ENCODE measurements around the gene FAM227A.
"Not testable (repeated sequence)": the region's sequence is repeated elsewhere in the genome, so short reads cannot be mapped to it uniquely, and the experiment has no call there.

Gene FAM227A

GRCh38 chr22:38629108-38629507 is 27.1 kb downstream of the FAM227A start:
- DNase-seq (ENCODE audit: low read depth in 2 of 2), result no peak
- no peak for TF ChIP-seq CTCF (IDR thresholded peaks at IDR 0.05; ENCODE audit: low read depth, low read length)
- no peak overlapping the region for H3K4me3 ChIP-seq (replicated peaks in 1 of 2; ENCODE audit: low read depth in 2 of 2, low read length in 2 of 2)

DNA sequence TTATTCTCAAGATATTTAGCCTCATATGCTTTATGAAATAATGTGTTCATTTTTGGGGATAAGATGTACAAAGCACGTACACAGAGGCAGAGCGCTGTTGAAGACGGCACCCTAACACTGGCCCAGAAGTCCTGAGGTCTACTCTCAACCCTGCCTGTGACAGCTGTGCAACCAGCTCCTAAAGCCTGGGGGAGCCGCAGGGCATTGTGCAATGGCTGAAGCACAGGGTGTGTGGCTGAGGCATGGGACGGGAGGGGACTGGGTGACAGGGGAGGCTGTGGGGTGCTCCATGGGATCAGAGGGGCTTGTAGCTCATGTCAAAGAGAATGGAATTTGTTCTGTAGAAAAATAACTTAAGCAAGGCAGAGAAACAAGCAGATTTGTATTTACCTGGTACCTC is 27.7 kb downstream of the FAM227A start:
- TF ChIP-seq CTCF (IDR thresholded peaks at IDR 0.05; ENCODE audit: low read depth, low read length), result no peak
- no peak for DNase-seq (ENCODE audit: low read depth in 2 of 2)
- H3K4me3 ChIP-seq (replicated peaks in 1 of 2; ENCODE audit: low read depth in 2 of 2, low read length in 2 of 2), result no peak overlapping the region

DNA sequence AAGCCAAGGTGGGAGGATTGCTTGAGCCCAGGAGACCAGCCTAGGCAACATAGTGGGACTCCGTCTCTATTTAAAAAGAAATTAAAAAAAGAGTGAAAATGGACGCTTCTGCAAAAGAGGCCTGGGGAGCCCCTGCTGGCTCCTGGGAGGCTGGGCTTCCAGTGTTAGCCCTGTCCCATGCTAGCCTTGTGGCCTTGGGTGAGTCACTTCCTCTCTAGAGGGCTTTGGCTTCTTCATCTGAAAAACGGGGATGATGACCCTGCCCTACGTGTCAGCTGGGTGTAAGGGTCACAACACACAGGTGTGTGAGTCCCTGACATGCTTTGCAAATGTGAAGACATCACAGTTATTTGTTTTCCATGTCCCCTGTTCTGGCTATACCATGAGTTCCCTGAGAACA is 32.8 kb downstream of the FAM227A start:
- no peak for TF ChIP-seq CTCF (IDR thresholded peaks at IDR 0.05; ENCODE audit: low read depth, low read length)
- no peak overlapping the region for H3K4me3 ChIP-seq (replicated peaks in 1 of 2; ENCODE audit: low read depth in 2 of 2, low read length in 2 of 2)
- DNase-seq (ENCODE audit: low read depth in 2 of 2), result no peak

DNA sequence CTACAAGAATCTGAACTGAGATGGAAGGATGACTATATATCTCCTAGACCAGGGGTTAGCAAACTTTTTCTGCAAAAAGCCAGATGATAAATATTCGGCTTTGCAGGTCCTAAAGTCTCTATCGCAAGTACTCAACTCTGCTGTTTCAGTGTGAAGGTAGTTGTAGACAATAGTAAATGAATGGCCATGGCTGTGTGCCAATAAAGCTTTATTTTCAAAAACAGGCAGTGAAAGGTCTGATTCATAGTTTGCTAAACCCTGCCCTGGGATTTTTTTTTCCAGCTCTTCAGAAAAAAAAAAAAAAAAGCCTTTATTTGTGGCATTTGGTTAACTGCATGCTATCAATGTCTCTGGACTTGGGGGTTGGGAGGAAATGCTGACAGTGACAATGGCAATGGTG is 37.5 kb downstream of the FAM227A start:
- DNase-seq (ENCODE audit: low read depth in 2 of 2), result peak; percentile 11 to 68
- no peak for TF ChIP-seq CTCF (IDR thresholded peaks at IDR 0.05; ENCODE audit: low read depth, low read length)
- no peak overlapping the region for H3K4me3 ChIP-seq (replicated peaks in 1 of 2; ENCODE audit: low read depth in 2 of 2, low read length in 2 of 2)

DNA sequence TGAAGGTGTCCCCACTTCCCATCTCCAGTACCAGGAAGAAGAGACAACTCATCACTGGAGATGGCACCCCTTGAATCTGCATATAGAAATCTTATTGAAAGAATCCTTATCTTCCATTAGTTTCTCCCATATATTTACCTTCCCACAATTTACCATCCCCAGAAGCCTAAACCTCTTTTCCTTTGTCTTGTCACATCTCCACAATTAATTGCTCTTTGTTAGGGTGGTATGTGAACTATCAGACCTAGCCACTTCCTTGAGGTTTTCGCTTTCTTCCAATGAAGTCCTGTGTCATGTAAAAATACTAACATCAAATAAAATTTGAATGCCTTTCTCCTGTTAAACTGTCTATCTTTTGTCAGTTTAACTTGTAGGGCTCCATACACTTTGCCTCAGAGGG is 37.9 kb downstream of the FAM227A start:
- DNase-seq (ENCODE audit: low read depth in 2 of 2), result no peak
- no peak for TF ChIP-seq CTCF (IDR thresholded peaks at IDR 0.05; ENCODE audit: low read depth, low read length)
- H3K4me3 ChIP-seq (replicated peaks in 1 of 2; ENCODE audit: low read depth in 2 of 2, low read length in 2 of 2), result no peak overlapping the region

GRCh38 chr22:38615064-38615405 is 41.2 kb downstream of the FAM227A start:
- not testable (repeated sequence) for DNase-seq (ENCODE audit: low read depth in 2 of 2); H3K4me3 ChIP-seq (replicated peaks in 1 of 2; ENCODE audit: low read depth in 2 of 2, low read length in 2 of 2)

DNA sequence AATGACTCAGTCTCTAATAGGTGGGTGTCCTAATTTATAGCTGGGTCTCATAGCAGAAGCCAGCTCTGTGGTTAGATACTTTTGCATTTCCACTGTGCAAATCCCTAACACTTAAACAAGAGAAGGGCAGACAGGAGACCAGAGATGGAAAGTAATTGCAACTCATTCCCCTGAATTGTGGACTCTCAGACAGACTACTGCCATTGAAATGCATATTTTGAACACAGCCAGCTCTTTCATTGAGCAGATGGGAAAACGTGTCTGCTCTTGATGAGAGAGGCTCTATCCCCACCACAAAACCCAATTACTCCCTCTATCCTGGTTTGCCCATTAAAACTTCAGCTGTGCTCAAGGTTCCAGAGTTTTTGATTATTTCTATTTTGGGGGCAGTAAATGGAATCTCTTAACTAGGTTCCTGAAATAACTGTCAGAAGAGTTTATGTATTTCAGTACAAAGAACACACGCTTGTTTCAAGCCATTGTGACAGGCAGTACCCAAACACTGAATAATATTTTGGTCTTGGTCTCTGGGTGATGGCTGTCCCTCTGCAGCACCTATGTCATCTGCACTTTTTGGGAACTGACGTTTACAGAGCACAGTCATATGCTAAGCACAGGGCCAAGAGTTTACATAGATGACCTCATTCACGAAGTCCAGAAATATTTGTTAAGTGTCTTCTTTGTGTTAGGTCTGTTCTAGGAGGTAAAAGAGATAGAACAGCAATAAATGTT is 41.7 kb downstream of the FAM227A start:
- no peak overlapping the region for H3K4me3 ChIP-seq (replicated peaks in 1 of 2; ENCODE audit: low read depth in 2 of 2, low read length in 2 of 2)
- DNase-seq (ENCODE audit: low read depth in 2 of 2), result peak in 1 of 2 donors; percentile 24
- TF ChIP-seq CTCF (IDR thresholded peaks at IDR 0.05; ENCODE audit: low read depth, low read length), result no peak

All from cardiac fibroblast (primary cell).